Measurements from ENCODE around the gene C8B.

The C8B gene

DNA sequence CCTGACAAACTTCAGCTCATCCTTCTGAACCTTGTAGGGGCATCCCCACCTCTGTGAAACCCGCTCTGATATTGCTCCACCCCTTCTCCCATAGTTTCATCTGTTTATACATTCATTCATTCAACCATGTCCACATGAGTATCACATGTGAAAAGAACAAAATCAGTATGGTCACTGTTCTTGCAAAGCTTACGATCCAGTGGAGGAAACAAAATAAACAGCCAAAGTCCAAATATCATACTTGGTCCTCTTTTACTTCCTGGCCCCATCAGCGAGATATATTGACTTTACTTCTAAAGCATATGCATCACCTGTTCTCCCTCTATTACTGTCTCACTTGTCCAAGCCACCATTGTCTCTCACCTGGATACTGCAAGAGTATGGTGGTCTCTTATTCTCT is 75.6 kb downstream of the C8B start:
- H3K4me1 ChIP-seq (ENCODE audit: control insufficient read depth in 1 of 2, insufficient read depth in 1 of 2, low read depth in 1 of 2, low read length in 1 of 2) = no peaks in the 10 kb centered on the region
- H3K27me3 ChIP-seq = no peaks in the 10 kb centered on the region
- no peak overlapping the region for H3K27ac ChIP-seq
- TF ChIP-seq, protein P1, sequence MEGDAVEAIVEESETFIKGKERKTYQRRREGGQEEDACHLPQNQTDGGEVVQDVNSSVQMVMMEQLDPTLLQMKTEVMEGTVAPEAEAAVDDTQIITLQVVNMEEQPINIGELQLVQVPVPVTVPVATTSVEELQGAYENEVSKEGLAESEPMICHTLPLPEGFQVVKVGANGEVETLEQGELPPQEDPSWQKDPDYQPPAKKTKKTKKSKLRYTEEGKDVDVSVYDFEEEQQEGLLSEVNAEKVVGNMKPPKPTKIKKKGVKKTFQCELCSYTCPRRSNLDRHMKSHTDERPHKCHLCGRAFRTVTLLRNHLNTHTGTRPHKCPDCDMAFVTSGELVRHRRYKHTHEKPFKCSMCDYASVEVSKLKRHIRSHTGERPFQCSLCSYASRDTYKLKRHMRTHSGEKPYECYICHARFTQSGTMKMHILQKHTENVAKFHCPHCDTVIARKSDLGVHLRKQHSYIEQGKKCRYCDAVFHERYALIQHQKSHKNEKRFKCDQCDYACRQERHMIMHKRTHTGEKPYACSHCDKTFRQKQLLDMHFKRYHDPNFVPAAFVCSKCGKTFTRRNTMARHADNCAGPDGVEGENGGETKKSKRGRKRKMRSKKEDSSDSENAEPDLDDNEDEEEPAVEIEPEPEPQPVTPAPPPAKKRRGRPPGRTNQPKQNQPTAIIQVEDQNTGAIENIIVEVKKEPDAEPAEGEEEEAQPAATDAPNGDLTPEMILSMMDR (IDR thresholded peaks at IDR 0.05) = no peak
- no peaks in the 10 kb centered on the region for H3K9me3 ChIP-seq
- no peaks in the 10 kb centered on the region for H3K36me3 ChIP-seq
- no peak overlapping the region for H3K4me3 ChIP-seq (ENCODE audit: low read depth in 1 of 2, low read length in 1 of 2)

DNA sequence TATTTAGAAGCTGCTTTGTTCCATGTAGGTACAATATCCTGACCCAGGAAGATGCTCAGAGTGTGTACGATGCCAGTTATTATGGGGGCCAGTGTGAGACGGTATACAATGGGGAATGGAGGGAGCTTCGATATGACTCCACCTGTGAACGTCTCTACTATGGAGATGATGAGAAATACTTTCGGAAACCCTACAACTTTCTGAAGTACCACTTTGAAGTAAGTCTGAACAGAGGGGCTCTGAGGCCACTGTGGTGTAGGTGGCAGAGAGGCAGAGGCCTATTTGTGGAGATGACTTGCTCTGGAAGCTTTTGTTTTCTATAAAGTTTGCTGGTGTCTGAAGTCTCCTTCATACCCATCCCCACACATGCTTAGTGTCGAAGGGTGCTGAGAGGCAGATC is 84.4 kb downstream of the C8B start:
- Histone ChIP-seq H3K9me3 (no peaks in the 10 kb centered on the region), H3K4me3 (ENCODE audit: low read depth in 1 of 2, low read length in 1 of 2) (no peak overlapping the region), H3K36me3 (no peaks in the 10 kb centered on the region), H3K27me3 (no peaks in the 10 kb centered on the region), H3K27ac (no peak overlapping the region), H3K4me1 (ENCODE audit: control insufficient read depth in 1 of 2, insufficient read depth in 1 of 2, low read depth in 1 of 2, low read length in 1 of 2) (peaks cover 0 to 16% of the 10 kb centered on the region in 2 experiments)
- TF ChIP-seq, protein P1 (IDR thresholded peaks at IDR 0.05) = no peak

DNA sequence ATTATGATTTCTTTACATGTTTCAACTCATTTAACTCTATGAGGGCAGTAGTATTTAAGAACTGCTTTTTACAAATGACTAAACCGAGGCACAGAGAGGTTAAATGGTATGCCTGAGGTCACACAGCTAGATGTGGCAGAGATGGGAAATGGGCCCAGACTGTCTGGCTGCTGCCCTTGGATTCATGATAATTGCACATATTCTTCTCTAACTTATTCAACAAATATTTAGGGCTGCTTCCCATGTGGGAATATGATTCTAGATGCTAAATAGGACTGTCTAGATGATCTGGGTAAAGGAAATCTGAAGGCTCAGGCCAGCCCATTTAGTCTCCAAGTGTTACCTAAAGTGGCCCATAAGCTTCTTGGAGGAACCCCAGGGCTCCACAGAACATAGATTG is 85.0 kb downstream of the C8B start:
- Histone ChIP-seq H3K9me3 (no peaks in the 10 kb centered on the region), H3K4me3 (ENCODE audit: low read depth in 1 of 2, low read length in 1 of 2) (no peak overlapping the region), H3K36me3 (no peaks in the 10 kb centered on the region), H3K27ac (no peak overlapping the region), H3K27me3 (no peaks in the 10 kb centered on the region), H3K4me1 (ENCODE audit: control insufficient read depth in 1 of 2, insufficient read depth in 1 of 2, low read depth in 1 of 2, low read length in 1 of 2) (peaks cover 0 to 16% of the 10 kb centered on the region in 2 experiments)
- TF ChIP-seq, protein P1 (IDR thresholded peaks at IDR 0.05) = no peak

Data from neutrophil (primary cell).